IMR-90 (cell line): ENCODE data around the gene PIP5K1B.

Experiments
- BHLHE40 ChIP-seq: fragments of 150-350 bp; IDR thresholded peaks from 2 replicates; pipeline ENCODE4 v1.6.1; 2016; ENCODE audit warnings: mild to moderate bottlenecking, low read depth, low read length
- CHD1 ChIP-seq: IDR thresholded peaks from 2 replicates; pipeline ENCODE4 v1.6.1; 2012; ENCODE audit warnings: low read depth, low read length, improper control_type of control experiment
- CTCF ChIP-seq: conservative IDR thresholded peaks from 2 replicates; pipeline ENCODE4 v1.5.1; 2012; ENCODE audit warnings: mild to moderate bottlenecking, low read depth, low read length, improper control_type of control experiment
- MAFK ChIP-seq: IDR thresholded peaks from 2 replicates; pipeline ENCODE4 v1.6.1; 2012; ENCODE audit warnings: low read depth, low read length, improper control_type of control experiment
- MAZ ChIP-seq: IDR thresholded peaks from 2 replicates; pipeline ENCODE4 v1.6.1; 2012; ENCODE audit warnings: low read depth, mild to moderate bottlenecking, low read length, improper control_type of control experiment, moderate library complexity, borderline replicate concordance
- MXI1 ChIP-seq: IDR thresholded peaks from 2 replicates; pipeline ENCODE4 v1.6.1; 2012; ENCODE audit warnings: low read depth, mild to moderate bottlenecking, low read length, moderate library complexity, borderline replicate concordance
- NFE2L2 ChIP-seq: fragments of 150-350 bp; IDR thresholded peaks from 2 replicates; pipeline ENCODE4 v1.6.1; 2016; ENCODE audit warnings: low read depth, mild to moderate bottlenecking, low read length
- POLR2A ChIP-seq: IDR thresholded peaks from 2 replicates; pipeline ENCODE4 v1.6.1; 2012; ENCODE audit warnings: mild to moderate bottlenecking, low read depth, low read length
- RAD21 ChIP-seq: IDR thresholded peaks from 2 replicates; pipeline ENCODE4 v1.6.1; 2012; ENCODE audit warnings: low read length, improper control_type of control experiment
- RCOR1 ChIP-seq: IDR thresholded peaks from 2 replicates; pipeline ENCODE4 v1.6.1; 2012; ENCODE audit warnings: mild to moderate bottlenecking, low read length, improper control_type of control experiment; ENCODE audit not compliant: insufficient replicate concordance
- RFX5 ChIP-seq: IDR thresholded peaks from 2 replicates; pipeline ENCODE4 v1.8.0; 2012; ENCODE audit warnings: low read depth, mild to moderate bottlenecking, low read length, moderate library complexity
- SMC3 ChIP-seq: fragments of 150-350 bp; IDR thresholded peaks from 2 replicates; pipeline ENCODE4 v1.6.1; 2016; ENCODE audit warnings: low read depth, mild to moderate bottlenecking, antibody characterized with exemption, low read length, moderate library complexity
- TF ChIP-seq, protein P1 (sequence below): fragments of 150-350 bp; IDR thresholded peaks from 2 replicates; pipeline ENCODE4 v1.6.1; 2017; ENCODE audit warnings: mild to moderate bottlenecking, antibody characterized with exemption, low read length, low read depth
- TF ChIP-seq, protein P2 (sequence below): fragments of 150-350 bp; IDR thresholded peaks from 2 replicates; pipeline ENCODE4 v1.6.1; 2016; ENCODE audit warnings: low read depth, mild to moderate bottlenecking, low read length, moderate library complexity, borderline replicate concordance

DNA sequence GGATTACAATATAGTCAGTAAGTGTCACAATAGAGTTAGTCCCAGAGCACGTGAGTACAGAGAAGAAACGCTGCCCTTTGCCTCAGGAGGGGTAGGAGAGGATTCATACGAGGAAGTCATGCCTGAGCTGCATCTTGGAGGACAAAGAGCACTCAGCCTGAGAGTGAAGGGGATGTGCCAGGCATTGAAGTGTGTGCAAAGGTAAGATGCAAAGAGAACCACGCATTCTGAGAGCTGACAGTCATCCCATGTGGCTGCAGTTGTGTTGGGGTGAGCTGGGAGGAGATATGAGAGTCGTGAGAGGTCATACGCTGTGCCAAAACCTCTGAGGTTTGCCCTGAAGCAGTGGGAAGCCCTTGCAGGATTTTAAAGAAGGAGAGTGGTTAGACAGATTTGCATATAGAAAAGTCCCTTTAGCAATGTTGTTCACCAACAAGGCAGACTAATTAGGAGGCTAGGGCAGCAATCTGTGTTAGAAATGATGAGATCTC lies 97.5 kb downstream of the PIP5K1B start:
- TF ChIP-seq CTCF (no peak), SMC3 (no peak), RCOR1 (no peak), RAD21 (no peak), CHD1 (no peak), POLR2A (no peak), MAFK (no peak), BHLHE40 (no peak), MXI1 (no peak), NFE2L2 (no peak), MAZ (no peak), RFX5 (no peak)
- TF ChIP-seq, protein P1, sequence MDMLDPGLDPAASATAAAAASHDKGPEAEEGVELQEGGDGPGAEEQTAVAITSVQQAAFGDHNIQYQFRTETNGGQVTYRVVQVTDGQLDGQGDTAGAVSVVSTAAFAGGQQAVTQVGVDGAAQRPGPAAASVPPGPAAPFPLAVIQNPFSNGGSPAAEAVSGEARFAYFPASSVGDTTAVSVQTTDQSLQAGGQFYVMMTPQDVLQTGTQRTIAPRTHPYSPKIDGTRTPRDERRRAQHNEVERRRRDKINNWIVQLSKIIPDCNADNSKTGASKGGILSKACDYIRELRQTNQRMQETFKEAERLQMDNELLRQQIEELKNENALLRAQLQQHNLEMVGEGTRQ = no peak
- TF ChIP-seq, protein P2, sequence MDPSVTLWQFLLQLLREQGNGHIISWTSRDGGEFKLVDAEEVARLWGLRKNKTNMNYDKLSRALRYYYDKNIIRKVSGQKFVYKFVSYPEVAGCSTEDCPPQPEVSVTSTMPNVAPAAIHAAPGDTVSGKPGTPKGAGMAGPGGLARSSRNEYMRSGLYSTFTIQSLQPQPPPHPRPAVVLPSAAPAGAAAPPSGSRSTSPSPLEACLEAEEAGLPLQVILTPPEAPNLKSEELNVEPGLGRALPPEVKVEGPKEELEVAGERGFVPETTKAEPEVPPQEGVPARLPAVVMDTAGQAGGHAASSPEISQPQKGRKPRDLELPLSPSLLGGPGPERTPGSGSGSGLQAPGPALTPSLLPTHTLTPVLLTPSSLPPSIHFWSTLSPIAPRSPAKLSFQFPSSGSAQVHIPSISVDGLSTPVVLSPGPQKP = no peak
